Stimulated activated CD8-positive, alpha-beta memory T cell treated with anti-CD3 and anti-CD28 coated beads, Interleukin-15, amount 100 ng/mL, for 4 hours (primary cell): ENCODE results near the gene PLXNA2.

Source experiments
- DNase-seq, 2 donors: peaks; one replicate each; pipeline ENCODE4 v3.0.0-alpha.2; 2020; ENCODE audit warnings: low read depth in 2 of 2

The PLXNA2 gene

DNA sequence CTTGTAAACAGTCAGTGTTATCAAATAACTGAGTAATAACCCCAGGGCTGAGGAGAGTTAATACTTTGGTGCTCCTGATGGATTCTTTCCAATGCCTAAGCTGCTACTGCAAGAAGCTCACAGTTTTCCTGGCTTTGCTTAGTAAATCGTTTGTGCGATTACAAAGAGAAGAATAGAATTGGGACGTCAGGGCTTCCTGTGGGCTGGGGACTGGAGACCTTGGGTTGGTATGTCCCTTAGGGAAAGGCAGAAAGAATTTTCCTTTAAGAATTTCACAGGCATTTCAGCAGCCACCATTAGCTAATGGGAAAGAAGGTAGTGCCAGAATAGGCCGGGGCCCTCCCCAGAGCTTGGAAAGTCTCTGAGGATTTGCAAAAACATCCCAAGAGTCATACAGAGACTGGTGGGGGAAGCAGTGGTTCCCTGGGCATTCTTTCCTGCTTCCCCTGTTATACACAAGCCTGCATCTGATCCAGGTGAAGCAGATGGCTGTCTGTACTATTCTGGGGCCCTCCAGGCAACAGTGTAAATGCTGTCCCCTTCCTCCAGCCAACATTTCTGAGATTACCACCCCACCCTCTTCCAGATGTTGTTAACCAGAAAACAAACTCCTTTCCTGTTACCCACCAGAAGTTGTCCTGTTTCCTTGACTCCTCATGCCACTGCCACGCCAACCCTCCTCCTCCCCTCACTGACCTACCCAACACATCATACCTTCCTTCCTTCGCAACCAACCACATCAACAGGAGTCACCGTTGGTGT is 40.2 kb downstream of the PLXNA2 start:
- DNase-seq, result no peak

DNA sequence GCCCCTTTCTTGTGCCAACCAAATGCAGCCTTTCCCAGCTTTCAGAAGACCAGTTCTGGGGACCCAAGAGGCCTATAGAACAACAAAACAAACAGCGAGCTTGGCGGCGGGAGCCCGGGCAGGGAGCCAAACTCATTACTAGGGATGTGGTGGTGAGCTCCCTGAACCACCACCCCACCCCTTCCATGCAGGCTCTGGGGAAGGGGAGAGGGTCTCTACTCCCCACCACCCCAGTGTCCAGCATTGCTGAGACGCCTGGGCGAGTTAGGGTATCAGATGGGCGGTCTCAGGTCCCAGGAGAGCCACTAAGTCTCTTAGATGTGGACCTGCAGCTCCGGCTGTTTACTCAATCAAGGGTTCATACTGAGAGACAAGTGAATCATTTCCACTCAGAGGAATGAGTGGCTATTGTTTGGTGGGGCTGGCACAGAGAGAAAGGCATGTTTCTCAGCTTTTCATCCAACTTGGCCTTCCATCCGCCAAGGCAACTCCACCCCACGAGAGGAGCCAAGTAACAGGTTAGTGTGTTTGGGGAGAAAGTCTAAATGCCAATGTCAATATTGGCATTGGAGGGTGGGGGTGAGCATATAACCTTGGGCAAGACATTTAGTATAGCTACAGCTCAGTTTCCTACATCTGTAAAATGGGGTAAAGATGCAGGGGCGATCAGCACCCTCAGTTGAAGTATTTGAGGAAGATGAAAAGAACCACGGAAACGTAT is 40.9 kb downstream of the PLXNA2 start:
- no peak for DNase-seq

DNA sequence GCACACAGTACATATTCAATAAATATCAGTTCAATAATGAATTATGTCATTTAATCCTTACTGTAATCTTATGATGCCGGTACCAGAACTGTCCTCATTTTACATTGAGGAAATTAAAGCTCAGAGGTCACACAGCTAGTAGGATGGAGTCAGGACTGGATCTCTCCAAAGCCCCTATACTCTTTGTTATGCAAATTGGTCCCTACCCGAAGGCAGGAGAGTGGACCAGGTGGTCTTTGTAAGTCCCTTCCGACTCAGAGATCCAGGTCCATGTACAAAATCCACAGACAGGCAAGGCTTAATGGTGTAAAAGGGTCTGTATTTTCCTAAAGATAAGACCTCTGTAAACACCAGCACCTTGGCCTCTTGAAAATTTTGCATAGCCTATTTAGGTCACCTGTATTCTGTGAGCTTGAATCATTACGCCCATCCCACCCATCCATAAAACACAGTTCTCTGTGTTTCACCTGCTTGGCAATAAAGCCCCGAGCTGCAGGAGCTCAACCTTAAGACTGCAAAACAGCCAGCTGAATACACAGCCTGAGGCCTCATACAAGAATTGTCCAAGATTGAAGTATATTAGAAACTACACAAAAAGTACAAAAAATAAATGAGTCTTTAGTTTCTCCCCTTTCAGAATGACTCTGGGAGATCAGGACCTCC is 41.7 kb downstream of the PLXNA2 start:
- no peak for DNase-seq

DNA sequence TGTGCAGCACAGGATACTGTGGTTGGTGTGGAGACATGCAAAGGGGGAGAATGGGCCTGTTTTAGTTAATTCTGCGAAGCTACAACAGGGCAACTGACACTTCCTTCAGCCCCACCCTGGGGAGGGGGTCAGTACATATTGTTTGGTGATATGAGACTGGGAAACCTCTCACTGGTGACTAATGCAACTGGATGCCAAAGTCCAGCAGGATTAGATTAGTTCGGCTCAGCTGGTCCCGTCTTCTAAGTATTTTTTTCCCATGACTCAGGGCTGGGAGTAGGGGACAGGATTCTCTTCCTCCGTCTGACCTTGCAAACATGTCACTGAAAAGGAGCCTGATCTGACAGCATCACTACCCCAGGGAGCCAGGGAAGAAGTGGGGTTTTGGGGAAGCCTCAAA is 43.0 kb downstream of the PLXNA2 start:
- no peak for DNase-seq

DNA sequence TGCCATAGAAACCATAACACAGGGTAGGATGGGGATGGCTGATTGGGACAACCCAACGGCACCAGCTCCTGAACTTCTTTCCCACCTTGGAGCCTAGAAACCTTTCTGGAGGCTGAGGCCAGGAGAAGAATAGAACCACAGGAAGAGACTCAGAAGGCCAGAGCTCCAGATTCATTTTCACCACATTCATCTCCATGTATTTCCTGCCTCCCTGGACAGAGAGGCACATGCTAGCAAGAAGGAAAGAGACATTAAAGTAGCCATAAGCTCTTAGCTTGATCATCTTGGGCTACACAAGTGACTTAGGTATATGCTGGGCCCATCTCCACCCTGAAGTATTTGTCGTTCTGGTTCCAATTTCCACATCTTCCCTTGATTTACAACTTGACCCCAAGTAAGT is 44.1 kb downstream of the PLXNA2 start:
- DNase-seq, result no peak

DNA sequence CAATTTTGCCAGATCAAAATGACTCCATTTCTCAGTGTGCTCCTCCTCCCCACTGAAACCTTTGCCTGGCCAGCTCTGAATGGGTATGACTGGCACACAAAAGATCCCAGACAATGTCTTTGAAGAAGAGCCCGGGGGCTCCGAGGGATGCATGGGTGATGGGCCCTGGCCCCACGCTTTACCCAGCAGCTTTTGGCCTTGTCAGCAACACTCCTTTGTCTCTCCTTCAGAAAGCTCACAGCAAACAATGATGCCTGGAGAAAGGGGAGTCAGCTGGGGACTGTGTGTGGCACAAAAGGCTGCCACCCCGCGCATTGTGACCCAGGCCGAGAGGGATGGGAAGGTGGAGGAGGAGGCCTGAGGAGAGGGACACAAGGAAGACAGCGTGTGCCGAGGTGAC is 45.9 kb downstream of the PLXNA2 start:
- DNase-seq, result no peak

DNA sequence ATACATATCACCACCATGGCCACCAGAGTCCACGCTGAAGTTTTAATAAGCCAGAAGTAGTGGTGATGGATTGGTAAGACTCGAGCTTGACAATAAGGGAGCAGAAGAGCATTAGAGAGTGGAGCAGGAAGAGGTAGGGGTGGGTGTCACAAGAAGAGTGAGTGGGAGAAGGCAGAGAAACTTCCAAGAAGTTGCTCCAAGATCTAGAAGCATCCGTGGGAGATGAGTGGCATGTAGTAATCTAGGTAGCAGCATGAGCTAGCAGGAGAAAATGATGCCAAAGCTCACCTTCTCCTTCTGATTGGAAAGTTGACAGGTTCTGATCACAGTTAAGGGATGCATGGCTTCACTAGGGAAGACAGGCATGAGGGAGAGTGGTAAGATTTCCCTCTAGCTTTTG is 49.2 kb downstream of the PLXNA2 start:
- no peak for DNase-seq

DNA sequence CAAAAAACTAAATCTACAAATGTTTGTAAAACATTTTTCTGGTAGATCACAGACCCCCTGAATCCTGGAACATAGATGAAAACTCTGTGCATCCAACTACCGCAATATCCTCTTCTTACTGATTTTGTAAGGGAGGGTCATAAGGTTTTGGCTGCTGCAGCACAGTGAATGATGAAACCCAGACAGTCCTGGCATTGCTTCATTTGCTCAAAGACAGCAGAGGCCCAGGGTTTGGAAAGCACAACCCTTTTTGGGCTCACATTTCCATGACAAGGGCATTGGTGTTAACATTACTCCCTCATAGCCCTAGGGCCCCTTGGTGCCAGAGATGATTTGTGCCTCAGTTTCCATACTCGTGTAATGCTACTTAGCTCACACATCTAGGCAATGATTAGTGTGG is 51.2 kb downstream of the PLXNA2 start:
- no peak for DNase-seq

DNA sequence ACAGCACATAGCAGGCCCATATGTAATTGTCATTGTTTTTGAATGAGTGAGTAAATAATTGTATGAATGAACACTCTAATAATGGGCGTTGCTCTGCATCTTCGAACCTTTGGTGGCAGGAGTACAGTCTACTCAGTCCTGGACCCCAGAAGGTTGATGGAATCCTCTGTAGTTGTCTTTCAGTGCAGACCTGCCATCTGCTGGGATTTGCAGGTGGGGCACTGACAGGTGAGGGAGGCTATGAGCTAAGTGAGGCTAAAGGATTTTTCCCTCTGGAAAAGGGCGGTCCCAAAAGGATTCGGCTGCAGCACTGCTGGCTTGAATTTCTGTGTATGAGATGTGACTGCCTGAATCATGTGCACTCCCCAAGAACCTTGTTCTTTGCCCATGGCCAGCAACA is 53.4 kb downstream of the PLXNA2 start:
- DNase-seq, result no peak

DNA sequence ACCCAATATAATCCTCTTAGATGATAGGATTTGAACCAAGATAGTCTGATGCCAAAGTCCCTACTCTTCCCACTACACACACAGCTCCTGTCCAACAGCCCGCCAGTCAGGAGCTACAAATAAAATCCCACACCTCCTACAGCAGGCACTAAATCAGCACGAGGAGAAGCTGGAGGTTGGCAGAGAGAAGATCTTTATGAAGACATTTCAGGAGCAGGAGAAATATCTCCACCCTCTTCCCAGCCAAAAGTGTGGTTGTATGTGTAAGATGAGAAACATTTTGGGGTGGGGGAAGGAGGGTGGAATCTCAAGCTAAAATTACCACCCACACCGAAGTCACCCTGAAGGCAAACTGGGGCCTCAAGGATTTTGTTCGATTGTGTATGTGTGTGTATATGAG is 54.5 kb downstream of the PLXNA2 start:
- no peak for DNase-seq

DNA sequence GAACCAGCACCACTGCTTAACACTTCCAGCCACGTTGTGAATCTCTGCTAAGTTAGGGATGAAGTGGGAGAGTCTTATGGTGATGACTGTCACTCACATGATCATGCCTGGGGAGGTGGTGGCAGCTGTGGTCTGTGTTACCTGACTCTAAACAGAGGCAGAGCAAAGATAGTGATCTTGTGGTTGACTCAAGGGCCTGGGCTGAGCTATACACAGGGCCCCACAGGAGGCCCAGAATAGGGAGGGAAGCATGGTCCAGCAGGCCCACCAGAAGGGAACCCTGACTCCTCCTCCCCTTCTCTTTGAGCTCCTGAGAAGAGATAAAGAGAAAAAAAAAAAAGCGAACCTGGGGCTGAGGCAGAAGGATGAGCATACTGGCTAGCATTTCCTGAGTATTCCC is 55.0 kb downstream of the PLXNA2 start:
- no peak for DNase-seq

DNA sequence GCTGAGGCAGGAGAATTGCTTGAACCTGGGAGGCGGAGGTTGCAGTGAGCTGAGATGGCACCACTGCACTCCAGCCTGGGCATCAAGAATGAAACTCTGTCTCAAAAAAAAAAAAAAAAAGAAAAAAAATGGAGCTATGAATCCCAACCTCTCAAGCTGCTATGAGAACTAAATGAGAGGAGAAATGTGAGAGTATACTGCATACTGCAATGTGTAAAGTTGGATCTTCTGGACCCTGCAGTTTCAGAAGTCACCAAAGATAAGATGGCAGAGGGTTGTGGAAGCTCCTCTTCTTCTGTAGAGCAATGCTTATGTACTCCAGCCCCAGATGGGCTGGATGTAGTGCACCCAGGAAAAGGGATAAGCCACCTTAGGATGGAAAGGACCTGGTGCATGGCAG is 55.6 kb downstream of the PLXNA2 start:
- DNase-seq, result no peak

DNA sequence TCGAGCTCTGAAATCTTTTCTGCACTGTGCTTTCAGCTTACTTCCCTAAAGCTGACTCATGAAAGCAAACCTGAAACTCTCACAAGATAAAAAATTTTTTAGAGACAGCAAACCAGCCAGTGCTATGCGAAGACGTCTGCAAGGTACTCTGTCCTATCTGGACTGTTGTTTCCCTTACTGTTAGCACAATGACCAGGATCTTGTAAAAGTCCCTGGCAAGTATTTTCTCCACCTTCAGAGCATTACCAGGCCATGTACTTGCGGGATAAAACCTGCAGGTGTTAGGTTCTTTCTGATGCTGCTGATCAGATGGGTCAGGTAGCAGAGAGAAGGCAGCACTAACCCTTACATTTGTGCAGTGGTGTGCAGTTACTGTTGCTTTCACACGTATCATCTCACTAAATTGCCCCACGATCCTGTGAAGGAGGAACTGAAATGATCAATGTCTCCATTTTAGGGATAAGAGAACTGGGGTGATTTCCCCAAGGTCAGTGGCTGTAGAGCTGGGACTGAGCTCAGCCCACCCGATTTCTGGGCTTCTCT is 56.6 kb downstream of the PLXNA2 start:
- no peak for DNase-seq

DNA sequence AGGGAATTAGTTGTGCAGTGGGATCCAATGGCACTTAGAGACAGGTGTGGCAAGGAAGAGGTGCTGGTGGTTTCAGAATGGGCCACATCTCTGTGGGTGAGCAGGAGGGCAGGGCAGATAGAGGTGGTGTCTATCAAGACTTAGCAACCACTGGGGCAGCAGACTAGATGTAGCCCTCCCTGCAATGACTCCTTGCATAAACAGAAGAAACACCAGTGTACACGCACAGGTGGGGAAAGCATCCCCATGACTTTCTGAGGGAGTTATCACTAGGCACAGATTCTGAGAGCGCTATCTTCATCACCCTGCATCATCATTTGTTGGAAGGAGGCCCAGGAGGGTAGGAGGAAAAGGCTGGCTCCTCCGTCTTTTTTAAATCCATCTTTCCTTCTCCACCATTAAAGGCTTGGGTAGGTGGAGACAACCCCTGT is 58.4 kb downstream of the PLXNA2 start:
- DNase-seq, result no peak

DNA sequence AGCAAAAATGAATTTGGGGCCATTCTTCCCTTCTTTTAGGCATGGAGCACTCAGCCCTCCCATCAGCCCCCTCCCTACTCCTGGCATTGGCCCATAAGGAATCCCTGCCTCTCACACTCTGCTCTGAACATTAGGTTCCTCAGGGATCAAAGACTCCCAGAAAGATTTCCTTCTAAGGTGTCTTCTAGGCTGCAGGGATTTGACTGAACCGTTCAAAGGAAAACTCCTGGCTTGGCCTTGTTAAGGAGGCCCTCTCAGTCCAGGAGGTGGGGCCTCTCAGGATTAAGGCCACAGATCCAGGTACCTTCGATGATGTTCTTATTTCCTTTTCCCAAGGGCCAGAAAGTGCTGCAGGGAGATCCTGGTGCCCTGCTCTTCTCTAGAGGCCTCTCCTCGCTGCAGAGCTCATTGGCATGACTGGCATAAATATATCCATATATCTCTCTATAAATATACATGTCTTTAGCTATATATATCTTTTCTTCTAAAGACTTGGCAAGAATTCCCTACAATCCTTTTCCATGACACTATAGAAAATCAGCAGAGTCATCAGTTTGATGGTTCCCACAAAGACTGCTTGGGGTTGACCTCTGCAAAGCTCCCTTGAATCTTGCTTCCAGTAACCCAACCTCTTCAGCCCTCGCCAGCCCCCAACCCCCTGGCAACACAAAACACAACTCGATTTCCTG is 59.1 kb downstream of the PLXNA2 start:
- DNase-seq, result no peak

DNA sequence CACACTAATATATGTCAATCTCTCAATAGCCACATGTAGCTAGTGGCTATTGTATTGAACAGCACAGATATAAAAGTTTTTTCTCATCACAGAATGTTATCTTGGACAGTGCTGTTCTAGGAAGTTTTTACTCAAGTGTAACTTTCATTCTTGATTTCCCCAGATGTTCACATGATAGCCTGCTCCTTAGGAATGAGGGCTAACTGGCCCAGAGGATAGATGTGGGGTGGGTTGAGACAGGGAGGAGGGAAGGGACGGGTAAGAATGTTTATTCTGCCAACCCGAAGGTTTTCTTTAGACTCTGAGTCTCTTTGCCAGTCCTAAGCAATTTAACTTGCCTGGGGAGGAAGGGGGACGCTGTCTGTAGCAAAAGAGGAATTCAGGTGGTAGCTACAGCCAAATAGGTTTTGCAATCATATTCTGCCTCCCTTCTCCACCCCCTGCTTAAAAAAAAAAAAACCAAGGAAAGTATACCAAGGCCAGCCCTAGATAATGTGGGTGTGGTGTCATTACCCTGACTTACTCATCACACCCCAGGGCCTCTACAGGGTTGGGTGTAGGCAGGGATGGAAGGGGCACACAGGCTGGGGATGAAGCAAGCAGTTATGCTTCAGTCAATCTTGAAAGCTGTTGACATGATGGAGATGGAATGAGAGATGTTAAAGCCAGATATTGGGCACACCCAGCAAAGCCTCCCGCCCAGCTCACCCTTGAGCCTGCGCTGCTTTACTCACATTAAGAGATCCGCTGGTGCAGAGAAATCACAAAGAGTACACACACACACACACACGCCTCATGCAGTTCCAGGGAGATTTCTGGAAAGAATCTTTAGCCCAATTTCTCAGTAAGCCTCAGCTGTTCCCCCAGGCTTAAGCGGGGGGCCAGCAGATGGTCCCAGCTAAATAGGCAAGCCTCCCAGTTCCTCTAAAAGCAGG is 59.9 kb downstream of the PLXNA2 start:
- DNase-seq, result no peak

DNA sequence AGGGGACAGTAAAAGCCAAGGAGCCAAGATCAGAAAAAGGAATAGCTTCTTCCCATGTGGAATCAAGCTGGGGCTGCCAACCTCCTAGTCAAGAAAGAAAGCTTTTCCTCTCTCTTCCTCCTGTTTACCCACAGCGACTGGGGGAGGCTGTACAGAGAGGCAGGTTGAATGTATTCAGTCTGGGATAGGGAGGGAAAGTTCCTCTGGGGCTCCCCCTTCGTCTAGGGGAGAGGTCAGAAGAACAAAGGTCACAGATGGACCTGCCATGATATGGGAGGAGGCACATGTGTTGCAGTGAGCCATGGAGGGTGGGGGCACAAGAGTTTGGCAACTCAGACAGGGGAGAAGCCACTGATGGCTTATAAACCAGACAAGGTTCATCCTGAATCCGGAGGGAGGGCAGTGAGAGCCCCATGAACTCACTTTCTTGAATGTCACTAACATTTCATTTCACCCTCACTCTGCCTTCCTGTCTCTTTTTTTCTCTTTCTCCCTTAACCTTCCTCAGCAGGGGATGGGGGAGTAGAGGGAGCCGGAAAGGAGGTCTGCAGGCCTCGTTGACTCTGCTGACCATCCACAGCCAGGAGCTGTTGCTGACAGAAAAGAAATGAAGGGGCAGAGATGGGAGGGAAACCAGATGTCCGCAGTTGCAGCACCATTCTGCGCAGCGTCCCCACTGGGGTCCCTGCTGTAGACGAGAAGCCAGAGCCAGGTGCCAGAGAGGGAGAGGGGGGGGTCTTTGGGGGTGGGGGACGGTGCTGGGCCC is 61.1 kb downstream of the PLXNA2 start:
- no peak for DNase-seq

DNA sequence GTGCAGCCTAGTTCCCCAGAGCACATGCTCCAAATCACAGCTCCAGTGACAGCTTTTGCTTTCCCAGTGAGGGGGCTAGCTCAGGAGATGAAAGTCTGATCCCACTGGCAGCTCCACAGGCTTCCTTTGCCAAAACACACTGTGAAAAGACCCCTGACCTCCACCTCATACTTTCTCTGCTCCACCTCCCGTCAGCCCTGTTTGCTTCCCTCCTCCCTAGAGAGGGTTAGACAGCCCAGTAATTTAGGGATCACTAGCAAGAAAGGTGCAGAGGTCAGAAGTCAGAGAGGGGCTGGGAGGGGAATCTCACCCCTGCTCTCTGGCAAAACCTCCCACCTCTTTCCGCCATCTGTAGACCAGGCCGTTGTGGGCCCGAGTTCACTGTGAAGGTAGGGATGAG is 62.8 kb downstream of the PLXNA2 start:
- DNase-seq, result no peak

DNA sequence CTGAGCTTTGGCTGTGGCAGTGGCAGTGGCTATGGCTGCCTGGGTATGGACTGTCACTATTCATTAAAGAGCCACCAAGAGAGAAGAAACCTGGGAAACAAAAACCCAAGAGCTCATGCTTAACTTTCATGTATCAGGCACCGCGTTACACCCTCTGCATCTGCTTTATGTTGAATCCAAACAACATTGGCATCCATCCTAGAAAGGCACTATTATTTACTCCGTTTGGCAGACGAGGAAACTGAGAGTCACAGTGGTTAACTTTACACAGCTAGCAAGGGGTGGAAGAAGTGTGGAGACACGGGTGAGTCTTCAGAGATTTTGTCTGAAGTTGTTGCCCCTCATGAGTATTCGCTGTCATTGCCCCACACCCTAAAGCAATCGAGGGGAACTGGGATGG is 63.8 kb downstream of the PLXNA2 start:
- no peak for DNase-seq

DNA sequence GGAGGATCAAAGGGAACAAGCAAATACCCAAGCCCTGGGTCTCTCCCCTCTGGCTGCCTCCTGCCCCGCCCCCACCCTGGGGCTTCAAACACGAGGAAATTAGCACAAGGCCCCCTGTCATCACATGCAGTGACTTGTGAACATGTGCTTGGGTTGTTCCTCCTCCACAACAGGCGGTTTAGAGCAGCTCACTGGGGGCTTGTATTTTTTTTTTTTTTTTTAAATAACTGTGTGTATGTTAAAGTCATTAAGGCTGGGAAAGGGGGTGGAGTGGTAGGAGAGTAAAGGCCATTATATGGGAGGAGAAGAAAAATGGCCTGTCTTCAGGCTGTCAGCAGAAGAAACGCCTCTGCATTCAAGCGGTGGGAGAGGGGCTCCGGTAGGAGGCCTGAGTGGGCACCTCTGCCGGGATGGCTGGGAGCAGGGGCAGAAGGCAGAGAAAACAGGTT is 64.2 kb downstream of the PLXNA2 start:
- no peak for DNase-seq
